DOHH2 (cell line): Measurements from ENCODE around the gene MED12L.

Experiments used
- H3F3A ChIP-seq: fragments of 200-600 bp; sonication (generic), shearing (Covaris generic); 2 replicates; pipeline ENCODE4 v1.6.0; 2016; ENCODE audit warnings: antibody characterized with exemption, mild to moderate bottlenecking; ENCODE audit not compliant: control insufficient read depth, insufficient read depth
- H3K27ac ChIP-seq: fragments of 200-600 bp; sonication (generic); 2 replicates; pipeline ENCODE4 v1.5.1; 2014; ENCODE audit warnings: low read depth, mild to moderate bottlenecking, low read length, moderate library complexity
- H3K27me3 ChIP-seq: fragments of 200-600 bp; sonication (generic); 2 replicates; pipeline ENCODE4 v1.6.1; 2014; ENCODE audit warnings: mild to moderate bottlenecking, low read length, mixed read lengths; ENCODE audit not compliant: control insufficient read depth
- H3K36me3 ChIP-seq: fragments of 200-600 bp; sonication (generic); 2 replicates; pipeline ENCODE4 v1.6.1; 2014; ENCODE audit warnings: mild to moderate bottlenecking, low read length, moderate library complexity, mixed read lengths; ENCODE audit not compliant: control insufficient read depth
- H3K4me1 ChIP-seq: fragments of 200-600 bp; sonication (generic); 2 replicates; pipeline ENCODE4 v1.6.1; 2014; ENCODE audit warnings: mild to moderate bottlenecking, low read length, mixed read lengths; ENCODE audit not compliant: control insufficient read depth
- H3K4me2 ChIP-seq: fragments of 200-600 bp; sonication (generic); 2 replicates; pipeline ENCODE4 v1.6.0; 2014; ENCODE audit warnings: mild to moderate bottlenecking, low read length, moderate library complexity
- H3K4me3 ChIP-seq: fragments of 200-600 bp; sonication (generic); 2 replicates; pipeline ENCODE4 v1.5.1; 2014; ENCODE audit warnings: mild to moderate bottlenecking, low read length, mixed read lengths
- H3K79me2 ChIP-seq: fragments of 200-600 bp; sonication (generic); 2 replicates; pipeline ENCODE4 v1.6.1; 2014; ENCODE audit warnings: mild to moderate bottlenecking, low read length, mixed read lengths; ENCODE audit not compliant: control insufficient read depth
- H3K9me2 ChIP-seq: fragments of 200-600 bp; sonication (generic); replicated peaks from 2 replicates; pipeline ENCODE4 v1.6.1; 2014; ENCODE audit warnings: mild to moderate bottlenecking, low read length, mixed read lengths; ENCODE audit not compliant: control insufficient read depth
- H3K9me3 ChIP-seq: fragments of 200-600 bp; sonication (generic); 2 replicates; pipeline ENCODE4 v1.6.1; 2014; ENCODE audit warnings: antibody characterized with exemption, low read length, mixed read lengths; ENCODE audit not compliant: control insufficient read depth, insufficient read depth
- H4K20me1 ChIP-seq: fragments of 200-600 bp; sonication (generic); 2 replicates; pipeline ENCODE4 v1.6.0; 2014; ENCODE audit warnings: low read depth, mild to moderate bottlenecking, antibody characterized with exemption, low read length, moderate library complexity; ENCODE audit not compliant: control insufficient read depth, insufficient read depth
- EZH2phosphoT487 ChIP-seq: fragments of 200-600 bp; sonication (generic); IDR thresholded peaks from 2 replicates; pipeline ENCODE4 v1.6.1; 2017; ENCODE audit warnings: borderline replicate concordance, mild to moderate bottlenecking, antibody characterized with exemption, low read length, moderate library complexity, mixed read lengths
- TF ChIP-seq, protein P1 (sequence below): fragments of 200-600 bp; sonication (generic); IDR thresholded peaks from one replicate; pipeline ENCODE4 v1.5.1; 2014; ENCODE audit warnings: antibody characterized with exemption, mild to moderate bottlenecking, low read depth, low read length; ENCODE audit not compliant: poor library complexity, severe bottlenecking

MED12L gene

DNA sequence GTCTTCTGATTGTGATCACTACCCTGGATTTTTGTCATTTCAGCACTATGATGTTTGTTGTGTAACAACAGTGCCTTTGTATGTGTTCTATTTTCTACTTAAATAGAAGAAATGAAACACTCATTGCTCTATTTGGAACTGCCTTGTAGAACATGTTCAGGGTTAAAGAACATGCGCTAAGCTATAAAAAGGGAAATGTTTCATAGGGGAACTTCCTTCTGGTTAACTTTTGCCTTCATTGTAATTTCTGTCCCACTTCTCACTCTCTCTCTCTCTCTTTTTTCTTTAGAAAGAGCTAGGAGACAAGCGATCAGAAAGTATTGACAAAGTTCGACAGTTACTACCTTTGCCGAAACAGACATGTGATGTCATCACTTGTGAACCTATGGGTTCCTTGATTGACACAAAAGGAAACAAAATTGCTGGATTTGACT lies 299.3 kb downstream of the MED12L start, which contains the start of gene P2RY12:
TSS of gene P2RY12 (minus strand) at position 13 of the 434 bp plus-strand sequence. CDS start 45,908 bp downstream, outside the sequence.
- no peaks in the 10 kb centered on the region for H4K20me1 ChIP-seq
- H3K4me1 ChIP-seq: peaks cover 97% of the 10 kb centered on the region
- no peaks in the 10 kb centered on the region for H3K9me2 ChIP-seq
- no peaks in the 10 kb centered on the region for H3K79me2 ChIP-seq
- H3F3A ChIP-seq: peaks cover 53% of the 10 kb centered on the region
- H3K27me3 ChIP-seq: no peaks in the 10 kb centered on the region
- H3K9me3 ChIP-seq: no peaks in the 10 kb centered on the region
- peak within 1 kb of the TSS; percentile 70 for H3K4me3 ChIP-seq
- TF ChIP-seq, protein P1, sequence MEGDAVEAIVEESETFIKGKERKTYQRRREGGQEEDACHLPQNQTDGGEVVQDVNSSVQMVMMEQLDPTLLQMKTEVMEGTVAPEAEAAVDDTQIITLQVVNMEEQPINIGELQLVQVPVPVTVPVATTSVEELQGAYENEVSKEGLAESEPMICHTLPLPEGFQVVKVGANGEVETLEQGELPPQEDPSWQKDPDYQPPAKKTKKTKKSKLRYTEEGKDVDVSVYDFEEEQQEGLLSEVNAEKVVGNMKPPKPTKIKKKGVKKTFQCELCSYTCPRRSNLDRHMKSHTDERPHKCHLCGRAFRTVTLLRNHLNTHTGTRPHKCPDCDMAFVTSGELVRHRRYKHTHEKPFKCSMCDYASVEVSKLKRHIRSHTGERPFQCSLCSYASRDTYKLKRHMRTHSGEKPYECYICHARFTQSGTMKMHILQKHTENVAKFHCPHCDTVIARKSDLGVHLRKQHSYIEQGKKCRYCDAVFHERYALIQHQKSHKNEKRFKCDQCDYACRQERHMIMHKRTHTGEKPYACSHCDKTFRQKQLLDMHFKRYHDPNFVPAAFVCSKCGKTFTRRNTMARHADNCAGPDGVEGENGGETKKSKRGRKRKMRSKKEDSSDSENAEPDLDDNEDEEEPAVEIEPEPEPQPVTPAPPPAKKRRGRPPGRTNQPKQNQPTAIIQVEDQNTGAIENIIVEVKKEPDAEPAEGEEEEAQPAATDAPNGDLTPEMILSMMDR: no peak
- no peak for TF ChIP-seq EZH2phosphoT487
- H3K27ac ChIP-seq: peak within 1 kb of the TSS; percentile 91
- H3K36me3 ChIP-seq: peaks cover 11% of the 10 kb centered on the region; the same call in 1 of the 2 replicates
- peak within 1 kb of the TSS; percentile 81 for H3K4me2 ChIP-seq

DNA sequence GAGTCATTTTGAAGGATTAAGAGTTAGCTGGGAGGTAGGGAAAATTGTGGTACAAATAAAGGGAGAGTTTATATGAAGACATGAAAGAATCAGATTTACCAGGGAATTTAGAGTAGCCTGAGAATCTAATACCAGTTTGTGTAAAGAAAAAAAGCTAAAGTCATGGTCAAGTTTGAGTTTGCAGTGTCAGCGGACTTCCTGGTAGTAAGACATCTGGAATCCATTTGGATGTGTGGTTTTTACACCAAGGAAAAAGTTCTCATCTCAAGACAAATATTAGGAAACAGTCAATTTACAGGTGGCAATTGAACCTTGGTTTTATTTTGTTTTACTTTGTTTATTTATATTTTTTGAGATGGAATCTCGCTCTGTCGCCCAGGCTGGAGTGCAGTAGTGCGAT lies 300.6 kb downstream of the MED12L start:
- 0 out of 2 replicates have a peak overlapping the region, but pooled peaks have one; percentile 16 for H3K4me3 ChIP-seq
- H3K9me2 ChIP-seq: no peaks in the 10 kb centered on the region
- no peaks in the 10 kb centered on the region for H3K9me3 ChIP-seq
- H3K4me2 ChIP-seq: peak overlapping the region; percentile 81
- no peaks in the 10 kb centered on the region for H3K27me3 ChIP-seq
- H3K79me2 ChIP-seq: no peaks in the 10 kb centered on the region
- H3K4me1 ChIP-seq: peaks cover 97% of the 10 kb centered on the region
- H3F3A ChIP-seq: peaks cover 55% of the 10 kb centered on the region
- H3K27ac ChIP-seq: peak overlapping the region; percentile 91
- peaks cover 7% of the 10 kb centered on the region; the same call in 1 of the 2 replicates for H3K36me3 ChIP-seq
- H4K20me1 ChIP-seq: no peaks in the 10 kb centered on the region
- TF ChIP-seq EZH2phosphoT487: no peak
- TF ChIP-seq, protein P1: no peak

DNA sequence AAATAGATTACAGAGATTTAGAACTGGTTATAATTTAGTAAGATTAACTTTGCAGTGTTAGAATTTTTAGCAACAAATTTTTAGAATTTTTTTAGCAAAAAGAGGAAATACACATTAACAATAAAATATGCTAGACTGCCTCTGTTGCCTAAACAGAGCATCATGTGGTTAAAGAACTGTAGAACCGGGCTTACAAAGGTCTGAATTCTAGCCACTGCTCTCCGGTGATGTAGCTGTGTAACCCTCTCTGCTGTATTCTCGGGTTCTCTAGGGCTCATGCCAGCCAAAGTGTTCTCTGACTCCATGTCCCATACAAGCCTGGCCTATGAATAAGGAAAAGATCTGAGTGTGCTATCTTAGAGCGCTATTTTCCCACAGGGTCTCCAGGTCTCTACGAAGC lies 302.0 kb downstream of the MED12L start:
- Histone ChIP-seq H4K20me1 (no peaks in the 10 kb centered on the region), H3K4me2 (peak overlapping the region; percentile 68), H3K9me3 (no peaks in the 10 kb centered on the region), H3K9me2 (no peaks in the 10 kb centered on the region), H3K4me3 (peak overlapping the region; percentile 52), H3K4me1 (peaks cover 96% of the 10 kb centered on the region), H3K79me2 (no peaks in the 10 kb centered on the region), H3K36me3 (no peaks in the 10 kb centered on the region), H3K27ac (peak overlapping the region; percentile 87), H3F3A (peaks cover 48% of the 10 kb centered on the region), H3K27me3 (no peaks in the 10 kb centered on the region)
- TF ChIP-seq, protein P1: no peak
- no peak for TF ChIP-seq EZH2phosphoT487
